Pericardium fibroblast (primary cell): Measurements from ENCODE around the gene DNA2. TPM values are rescaled to one million over a fixed set of nuclear protein-coding genes. Genes with fewer than 3 reads are reported as not detected.

Source experiments
- total RNA-seq: library from RNA; depleted of rRNA; stranded (reverse); fragments of >200 nt; gene quantifications from 2 replicates; pipeline ENCODE4 v1.2.3, GENCODE V29; 2015

The DNA2 gene, protein sequence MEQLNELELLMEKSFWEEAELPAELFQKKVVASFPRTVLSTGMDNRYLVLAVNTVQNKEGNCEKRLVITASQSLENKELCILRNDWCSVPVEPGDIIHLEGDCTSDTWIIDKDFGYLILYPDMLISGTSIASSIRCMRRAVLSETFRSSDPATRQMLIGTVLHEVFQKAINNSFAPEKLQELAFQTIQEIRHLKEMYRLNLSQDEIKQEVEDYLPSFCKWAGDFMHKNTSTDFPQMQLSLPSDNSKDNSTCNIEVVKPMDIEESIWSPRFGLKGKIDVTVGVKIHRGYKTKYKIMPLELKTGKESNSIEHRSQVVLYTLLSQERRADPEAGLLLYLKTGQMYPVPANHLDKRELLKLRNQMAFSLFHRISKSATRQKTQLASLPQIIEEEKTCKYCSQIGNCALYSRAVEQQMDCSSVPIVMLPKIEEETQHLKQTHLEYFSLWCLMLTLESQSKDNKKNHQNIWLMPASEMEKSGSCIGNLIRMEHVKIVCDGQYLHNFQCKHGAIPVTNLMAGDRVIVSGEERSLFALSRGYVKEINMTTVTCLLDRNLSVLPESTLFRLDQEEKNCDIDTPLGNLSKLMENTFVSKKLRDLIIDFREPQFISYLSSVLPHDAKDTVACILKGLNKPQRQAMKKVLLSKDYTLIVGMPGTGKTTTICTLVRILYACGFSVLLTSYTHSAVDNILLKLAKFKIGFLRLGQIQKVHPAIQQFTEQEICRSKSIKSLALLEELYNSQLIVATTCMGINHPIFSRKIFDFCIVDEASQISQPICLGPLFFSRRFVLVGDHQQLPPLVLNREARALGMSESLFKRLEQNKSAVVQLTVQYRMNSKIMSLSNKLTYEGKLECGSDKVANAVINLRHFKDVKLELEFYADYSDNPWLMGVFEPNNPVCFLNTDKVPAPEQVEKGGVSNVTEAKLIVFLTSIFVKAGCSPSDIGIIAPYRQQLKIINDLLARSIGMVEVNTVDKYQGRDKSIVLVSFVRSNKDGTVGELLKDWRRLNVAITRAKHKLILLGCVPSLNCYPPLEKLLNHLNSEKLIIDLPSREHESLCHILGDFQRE
- 0.70 and 0.85 TPM in 2 replicates for total RNA-seq

DNA sequence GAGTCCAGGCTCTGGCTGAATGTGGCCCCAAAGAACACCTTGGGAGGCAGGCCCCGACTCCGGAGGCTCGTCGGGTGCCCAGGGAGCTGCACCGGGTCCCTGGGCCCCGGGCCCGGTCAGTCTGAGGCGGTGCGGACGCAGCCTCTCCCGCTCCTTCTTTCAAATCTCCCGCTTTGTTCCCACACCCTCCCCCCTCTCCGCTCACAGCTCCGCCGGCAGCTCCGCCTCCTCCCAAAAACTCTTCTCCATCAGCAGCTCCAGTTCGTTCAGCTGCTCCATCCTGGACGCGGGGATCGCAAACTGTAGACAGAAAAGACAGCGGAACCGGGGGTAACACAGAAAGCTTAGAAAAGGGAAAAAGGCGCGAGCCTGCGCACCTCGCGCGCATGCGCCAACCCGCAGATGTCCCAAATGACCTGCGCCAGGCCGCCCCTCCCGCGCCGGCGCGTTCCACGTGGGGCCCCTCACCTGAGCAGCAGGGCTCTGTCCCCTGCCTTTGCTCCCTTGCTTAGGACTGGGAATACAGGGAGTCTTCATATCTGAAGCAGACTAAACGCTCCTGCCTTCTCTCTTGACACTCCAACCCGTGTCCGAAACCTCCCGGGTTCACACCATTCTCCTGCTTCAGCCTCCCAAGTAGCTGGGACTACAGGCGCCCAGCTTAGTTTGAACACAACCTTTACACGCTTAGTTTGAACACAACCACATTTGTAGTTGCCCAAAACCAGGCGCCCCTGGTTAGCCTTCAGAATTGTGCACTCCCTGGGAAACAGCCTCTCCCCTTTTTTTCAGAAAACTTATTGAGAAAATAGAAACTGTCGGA is at the start of gene DNA2:
DNA2 (minus strand) TSS at position 388 of the 823 bp plus-strand sequence; CDS start at position 279, 109 bp downstream.

DNA sequence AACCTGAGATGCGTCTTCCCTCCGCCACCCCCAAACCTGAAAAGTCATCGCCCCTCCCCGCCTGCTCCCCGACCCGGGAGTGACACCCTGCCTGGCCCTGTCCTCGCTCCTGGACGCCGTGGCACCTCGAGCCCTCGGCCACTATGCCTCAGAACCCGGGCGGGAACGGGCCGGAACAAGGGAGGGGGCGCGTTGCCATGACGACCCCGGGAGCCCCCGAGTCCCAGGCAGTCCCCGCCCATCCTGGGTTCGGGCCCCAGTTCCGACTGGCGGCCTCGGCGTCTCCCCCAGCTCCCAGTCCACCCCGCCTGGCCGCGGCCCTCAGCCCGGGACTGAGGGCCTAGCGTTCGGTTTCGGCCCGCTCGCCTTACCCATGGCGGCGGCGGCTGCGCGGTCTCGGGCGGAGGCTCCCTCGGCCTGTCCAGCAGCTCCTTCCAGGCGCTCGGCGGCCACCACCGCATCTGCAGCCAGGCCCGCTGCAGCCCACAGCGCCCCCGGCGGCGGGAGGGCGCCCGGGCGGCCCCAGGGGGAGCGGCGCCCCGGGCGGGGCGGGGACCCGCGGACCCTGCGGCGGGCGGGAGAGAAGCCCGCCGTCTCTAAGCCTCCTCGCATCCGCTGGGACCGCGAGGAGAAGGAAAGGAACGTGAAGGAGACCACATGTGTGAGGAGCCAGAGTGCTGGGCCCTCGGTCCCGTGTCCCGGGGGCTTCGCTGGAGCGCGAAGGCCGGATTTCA is 64.8 kb downstream of the DNA2 start, which contains the start of gene RUFY2:
RUFY2 (minus strand) TSS at position 463 of the 734 bp plus-strand sequence; CDS start at position 375, 88 bp downstream.

Other genes starting within 250 kb of the DNA2 start
- gene ATOH7, start 239.9 kb downstream of the DNA2 start, total RNA-seq = not detected in 2 replicates
- gene HNRNPH3, start 139.9 kb downstream of the DNA2 start, total RNA-seq = 11.0 and 11.2 TPM in 2 replicates
- gene PBLD, start 139.0 kb downstream of the DNA2 start, total RNA-seq = 3.8 and 6.7 TPM in 2 replicates
- gene RUFY2, start 64.7 kb downstream of the DNA2 start, total RNA-seq = 14.1 and 18.6 TPM in 2 replicates
- 7.2 and 8.3 TPM in 2 replicates for gene SLC25A16, start 55.5 kb upstream of the DNA2 start, total RNA-seq
- 4.2 and 5.4 TPM in 2 replicates for gene TET1, start 88.4 kb upstream of the DNA2 start, total RNA-seq
- gene CCAR1, start 249.3 kb upstream of the DNA2 start, total RNA-seq = 17.4 and 31.2 TPM in 2 replicates